ENCODE measurements around the gene FGD4.
"Not testable (repeated sequence)": the region's sequence is repeated elsewhere in the genome, so short reads cannot be mapped to it uniquely, and the experiment has no call there.

Gene FGD4

DNA sequence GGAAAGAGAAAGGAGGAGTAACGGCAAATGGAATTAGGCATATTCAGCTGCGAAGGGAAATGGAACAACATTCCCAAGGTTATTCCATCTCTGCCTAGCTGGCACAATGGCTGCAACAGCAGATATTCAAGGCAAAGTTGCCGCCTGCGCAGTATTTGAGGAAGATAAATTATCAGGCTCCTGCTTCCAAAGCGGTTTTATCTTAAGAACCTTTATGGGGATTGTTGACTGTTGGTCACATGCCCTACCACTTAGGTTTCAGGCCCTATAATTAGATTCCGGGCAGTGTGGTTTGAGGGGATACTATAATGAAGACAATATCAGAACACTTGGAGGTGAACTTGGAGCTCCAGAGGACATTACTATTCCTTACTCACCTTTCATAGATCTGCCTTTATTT lies 99.7 kb downstream of the FGD4 start:
- DNase-seq = no peak

DNA sequence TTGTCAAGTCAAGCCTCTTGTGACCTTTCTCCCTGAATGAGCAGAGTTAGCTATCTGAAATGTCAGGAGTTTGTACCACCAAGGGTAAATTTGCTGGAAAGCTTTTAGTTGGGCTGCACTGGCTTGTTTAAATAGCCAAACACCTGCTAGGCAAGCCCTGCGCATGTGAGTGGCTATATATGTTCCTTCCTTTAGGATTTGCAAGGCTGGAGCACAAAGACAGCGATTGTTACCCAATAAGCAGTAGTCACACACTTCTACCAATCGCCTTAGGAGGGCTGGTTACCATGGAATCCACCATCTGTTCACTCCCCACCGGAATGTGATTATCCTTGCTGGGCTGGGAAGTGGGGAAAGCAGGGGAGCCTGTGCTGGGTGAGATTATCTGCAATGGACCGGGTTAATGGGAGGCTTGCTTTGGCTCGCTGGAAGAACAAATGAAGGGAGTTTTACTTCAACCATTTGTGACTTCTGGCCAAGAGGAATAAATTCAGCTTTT lies 102.5 kb downstream of the FGD4 start:
- peak; percentile 93 for DNase-seq

- DNase-seq = no peak
Observed at GRCh38 chr12:32502693-32503502, 103.5 kb downstream of the FGD4 start.

DNA sequence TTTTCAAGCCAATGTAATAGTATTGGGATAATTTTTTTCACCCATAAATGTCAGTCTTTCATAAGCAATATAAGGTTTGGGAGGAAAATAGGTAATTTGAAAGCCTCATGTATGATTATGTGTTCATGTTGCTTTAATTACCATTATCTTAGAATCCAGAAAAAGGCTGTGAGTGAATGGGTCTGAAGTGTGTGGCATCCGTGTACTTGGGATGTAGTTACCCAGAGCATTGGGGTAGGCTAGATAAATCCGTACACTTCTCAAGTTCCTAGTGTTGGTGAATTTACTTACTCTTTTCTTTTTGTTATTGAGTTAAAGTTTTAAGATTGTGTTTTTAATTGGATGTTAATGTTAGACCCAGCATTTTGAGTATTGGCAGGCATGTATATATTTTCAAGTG lies 104.4 kb downstream of the FGD4 start:
- no peak for DNase-seq

- no peak for DNase-seq
Observed at GRCh38 chr12:32504591-32504990, 105.2 kb downstream of the FGD4 start.

DNA sequence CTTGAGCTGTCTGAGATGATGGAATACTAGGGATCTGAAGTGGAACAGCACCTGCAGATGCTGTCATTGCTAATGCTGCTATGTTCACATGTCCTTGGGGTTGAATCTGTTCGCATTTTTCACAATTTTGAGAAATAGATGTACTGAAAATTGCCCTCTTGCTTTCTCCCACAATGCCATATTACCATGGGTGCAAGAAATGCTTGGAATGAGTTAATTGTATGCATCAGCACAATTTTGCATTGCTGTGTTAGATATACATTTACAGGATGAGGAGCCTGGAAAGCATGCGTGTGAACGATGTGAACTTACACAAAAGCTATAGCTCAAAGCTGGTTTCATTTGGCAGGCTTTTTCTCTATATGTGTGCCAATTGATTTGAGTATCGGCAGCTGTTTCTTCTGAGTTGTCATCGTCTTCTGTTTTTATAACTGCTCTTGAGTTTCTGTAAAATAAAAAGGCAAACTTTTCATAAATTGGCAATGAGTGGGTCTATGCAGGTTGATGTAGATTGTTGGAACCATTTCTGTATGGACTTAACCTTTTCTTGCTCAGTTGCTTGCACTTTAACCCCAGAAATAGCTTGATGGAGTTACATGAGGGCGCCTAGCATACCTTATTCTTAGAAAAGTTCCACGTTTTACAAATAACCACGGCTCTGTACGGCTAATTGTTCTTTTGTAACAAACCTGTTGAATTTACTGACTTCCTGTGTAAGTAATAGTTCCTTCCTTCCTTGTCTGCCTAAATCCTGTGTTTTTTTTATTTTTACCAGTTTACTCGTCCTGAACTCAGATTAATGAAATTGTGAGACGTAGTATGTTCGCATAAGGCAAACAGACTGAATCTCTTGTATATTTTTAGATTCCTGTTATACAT lies 105.9 kb downstream of the FGD4 start:
- no peak for DNase-seq

DNA sequence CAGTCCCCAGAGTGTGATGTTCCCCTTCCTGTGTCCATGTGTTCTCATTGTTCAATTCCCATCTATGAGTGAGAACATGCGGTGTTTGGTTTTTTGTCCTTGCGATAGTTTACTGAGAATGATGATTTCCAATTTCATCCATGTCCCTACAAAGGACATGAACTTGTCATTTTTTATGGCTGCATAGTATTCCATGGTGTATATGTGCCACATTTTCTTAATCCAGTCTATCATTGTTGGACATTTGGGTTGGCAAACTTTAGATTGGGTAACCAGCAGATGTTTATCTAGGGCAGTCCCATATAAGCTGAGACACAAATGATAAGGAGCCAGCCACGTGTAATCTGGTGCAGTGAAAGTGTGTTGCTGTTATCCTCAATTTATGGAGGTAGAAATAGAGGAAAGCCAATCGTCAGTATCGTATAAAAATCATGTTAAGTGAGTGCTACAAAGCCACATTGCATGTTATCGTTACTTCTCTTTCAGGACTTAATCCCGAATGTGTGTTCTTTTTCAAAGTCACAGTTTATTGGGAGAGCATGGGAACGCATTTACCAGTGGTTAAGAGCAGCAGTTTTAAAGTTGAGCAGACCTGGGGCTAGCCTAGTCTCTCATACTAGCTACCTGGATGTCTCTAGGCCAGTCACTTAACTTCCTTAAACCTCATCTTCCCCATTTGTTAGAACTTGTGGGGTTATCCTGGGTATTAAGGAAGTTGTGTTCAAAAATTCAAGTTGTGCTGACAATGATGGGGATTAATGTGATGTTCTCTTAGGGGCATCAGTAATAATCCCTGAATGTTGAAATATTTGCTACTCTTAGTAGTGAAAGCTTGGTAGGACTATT lies 108.0 kb downstream of the FGD4 start:
- not testable (repeated sequence) for DNase-seq

DNA sequence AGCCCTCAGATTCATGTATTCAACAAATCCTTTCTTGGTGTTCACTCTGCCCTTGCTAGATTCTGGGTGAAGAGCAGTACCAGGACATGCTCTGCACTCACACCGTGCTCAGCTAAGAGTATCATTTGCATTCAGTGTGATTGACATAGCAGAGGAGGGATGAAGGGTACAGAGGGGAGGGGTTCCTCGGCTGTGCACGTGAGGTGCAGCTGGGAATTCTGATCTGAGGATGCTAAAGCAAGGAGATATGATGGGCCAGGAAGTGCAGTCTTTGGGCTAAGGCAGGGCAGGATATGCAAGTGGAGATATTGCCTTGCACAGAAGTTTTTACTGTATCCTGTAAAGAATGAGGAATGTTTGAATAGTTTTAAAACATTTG lies 108.6 kb downstream of the FGD4 start:
- DNase-seq = no peak

DNA sequence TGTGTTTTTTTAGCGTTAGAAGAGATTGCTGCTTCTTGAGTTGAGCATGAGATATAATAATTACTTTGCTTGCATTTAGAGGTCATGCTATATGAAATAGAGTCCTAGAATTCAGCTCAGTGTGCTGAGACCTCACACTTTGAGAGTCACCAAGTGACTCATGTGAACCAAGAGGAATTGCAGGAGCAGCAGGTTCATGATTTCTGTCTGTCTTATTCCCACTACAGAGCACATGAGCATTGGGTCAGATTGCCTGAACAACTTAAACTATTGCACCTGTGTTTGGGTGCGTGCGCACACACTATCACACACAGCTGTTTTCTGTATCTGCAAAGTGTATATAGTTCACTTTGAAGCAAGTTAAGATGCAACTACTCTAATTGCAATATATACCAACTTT lies 109.3 kb downstream of the FGD4 start:
- no peak for DNase-seq

- DNase-seq = no peak
Observed at GRCh38 chr12:32509328-32510091, 110.2 kb downstream of the FGD4 start.

- not testable (repeated sequence) for DNase-seq
Observed at GRCh38 chr12:32511976-32512375, 112.6 kb downstream of the FGD4 start.

DNA sequence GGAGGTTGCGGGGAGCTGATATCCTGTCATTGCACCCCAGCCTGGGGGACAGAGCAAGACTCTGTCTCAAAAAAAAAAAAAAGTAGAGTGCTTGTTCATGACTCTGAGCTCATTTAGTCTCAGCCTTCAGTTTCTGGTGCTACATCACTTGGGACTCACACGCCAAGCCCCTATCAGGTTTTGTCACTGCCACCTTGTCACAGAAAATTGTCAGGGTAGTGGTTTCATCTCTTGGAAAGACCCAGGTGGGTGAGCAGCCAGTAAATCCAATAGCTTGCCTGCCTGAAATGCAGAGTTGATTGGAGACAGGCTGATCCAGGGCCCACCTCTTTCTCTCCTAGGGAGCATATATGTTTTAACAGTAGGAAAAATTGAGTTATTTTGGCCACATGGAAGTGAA lies 113.0 kb downstream of the FGD4 start:
- DNase-seq = no peak

DNA sequence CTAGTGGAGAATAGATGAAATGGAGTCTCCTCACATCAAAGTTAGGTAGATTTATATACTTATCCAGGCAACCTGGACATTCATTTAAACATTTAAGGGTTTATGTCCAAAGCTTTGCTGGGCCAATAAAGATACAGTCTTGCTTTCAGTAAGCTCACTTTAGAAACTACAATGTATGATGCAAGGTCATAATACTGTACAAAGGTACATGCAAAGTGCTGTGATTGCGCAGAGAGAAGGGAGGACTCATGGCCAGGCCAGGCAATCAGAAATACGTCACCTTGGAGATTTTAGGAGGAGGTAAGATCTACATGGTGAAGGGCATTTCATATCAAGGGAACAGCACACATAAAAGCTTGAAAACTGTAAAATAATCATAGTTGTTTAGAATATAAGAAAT lies 113.6 kb downstream of the FGD4 start:
- DNase-seq = no peak

GRCh38 chr12:32515137-32515873 lies 115.9 kb downstream of the FGD4 start:
- DNase-seq = no peak

DNA sequence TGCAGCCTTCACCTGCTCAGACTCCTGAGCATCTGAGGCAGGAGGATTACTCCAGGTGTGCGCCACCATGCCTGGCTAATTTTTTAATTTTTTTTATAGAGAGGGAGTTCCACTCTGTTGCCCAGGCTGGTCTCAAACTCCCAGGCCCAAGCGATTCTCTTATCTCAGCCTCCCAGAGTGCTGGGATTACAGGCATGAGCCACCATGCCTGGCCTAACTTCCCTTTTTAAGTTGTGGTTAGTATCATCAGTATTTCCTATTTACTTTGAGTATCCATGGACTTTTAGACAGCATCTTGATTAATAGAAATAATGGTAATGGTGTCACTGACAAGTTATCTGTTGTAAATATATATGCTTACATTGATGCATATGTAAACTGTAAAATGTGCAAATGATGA lies 116.9 kb downstream of the FGD4 start:
- DNase-seq = no peak

DNA sequence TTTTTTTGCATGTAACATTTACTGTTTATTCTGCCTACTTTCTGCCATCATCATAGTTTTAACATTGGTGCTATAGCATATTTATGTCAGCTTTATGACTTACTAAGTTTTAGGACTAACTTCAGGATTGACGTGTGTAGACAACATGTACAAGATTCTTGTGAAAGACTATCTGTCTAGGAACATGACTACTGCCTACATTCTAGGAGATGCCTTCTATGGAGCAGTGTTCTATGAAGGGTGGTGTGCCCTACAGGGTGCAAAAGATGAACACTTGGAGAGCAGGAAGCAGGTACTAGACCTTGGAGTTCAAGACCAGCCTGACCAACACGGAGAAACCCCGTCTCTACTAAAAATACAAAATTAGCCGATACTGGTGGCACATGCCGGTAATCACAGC lies 118.6 kb downstream of the FGD4 start:
- DNase-seq = no peak

DNA sequence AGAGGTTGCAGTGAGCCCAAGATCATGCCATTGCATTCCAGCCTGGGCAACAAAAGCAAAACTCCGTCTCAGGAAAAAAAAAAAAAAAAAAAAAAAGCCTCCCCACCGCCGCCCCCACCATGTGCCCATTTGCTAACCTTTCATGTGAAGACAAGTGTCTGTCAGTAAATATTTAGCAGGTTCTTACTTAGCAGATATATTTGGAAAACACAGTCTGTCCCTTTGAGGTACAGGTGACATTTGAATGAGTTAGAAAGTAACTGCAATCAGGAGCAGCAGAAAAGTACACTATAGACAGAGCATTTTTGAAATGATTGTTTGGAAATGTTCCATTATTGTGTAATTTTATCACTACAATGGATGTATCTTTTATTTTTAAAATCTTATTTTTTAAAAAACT lies 119.7 kb downstream of the FGD4 start:
- no peak for DNase-seq

DNA sequence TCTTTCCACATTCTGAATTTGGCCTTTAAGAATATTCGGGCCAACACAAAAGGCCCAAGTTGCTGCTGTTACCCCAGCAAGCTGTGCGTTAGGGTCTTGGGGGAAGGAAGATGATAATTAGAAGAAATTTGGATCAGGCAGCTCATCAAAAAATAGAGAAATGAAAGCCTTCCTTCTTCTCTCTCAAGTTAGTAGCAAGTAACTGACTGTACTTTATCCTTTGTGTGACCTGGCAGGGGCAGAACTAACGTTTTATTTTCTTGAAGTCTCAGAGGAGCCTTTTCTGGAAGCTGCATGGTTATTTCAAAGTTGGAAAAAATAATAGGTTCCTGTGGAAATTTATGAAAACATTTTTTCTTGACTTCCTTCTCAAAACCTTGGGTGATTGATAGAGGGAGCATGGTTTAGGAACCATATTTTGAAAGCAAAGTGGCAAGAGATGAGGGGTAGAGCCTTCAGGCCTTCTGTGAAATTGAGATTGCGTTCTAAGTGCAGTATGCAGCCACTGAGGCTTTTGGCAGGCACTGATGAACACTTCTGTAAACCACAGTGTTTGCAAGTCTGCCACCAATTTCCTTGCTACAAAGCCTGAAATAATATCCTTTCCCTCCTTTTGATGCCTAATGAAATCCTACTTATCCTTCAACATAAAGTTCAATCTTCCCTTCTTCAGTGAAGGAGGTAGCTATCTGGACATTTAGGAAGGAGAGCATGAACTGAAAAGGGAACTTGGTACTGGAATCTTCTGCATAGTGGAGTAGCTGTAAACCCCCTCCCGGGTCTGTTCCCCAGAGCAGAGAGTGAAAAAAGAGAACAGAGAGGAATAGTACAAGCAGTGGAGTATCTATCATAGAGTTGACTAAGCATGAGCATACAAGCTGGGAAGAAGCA lies 123.2 kb downstream of the FGD4 start:
- DNase-seq = no peak

DNA sequence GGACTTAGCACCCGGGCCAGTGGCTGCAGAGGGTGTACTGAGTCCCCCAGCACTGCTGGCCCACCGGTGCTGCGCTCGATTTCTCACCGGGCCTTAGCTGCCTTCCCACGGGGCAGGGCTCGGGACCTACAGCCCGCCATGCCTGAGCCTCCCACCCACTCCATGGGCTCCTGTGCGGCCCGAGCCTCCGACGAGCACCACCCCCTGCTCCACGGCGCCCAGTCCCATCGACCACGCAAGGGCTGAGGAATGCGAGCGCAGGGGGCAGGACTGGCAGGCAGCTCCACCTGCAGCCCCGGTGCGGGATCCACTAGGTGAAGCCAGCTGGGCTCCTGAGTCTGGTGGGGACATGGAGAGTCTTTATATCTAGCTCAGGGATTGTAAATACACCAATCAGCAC lies 126.4 kb downstream of the FGD4 start:
- DNase-seq = not testable (repeated sequence)

- DNase-seq = not testable (repeated sequence)
Observed at GRCh38 chr12:32526343-32526742, 127.0 kb downstream of the FGD4 start.
